B cell (primary cell): ENCODE data around the gene ACP7. TPM values are rescaled to one million over a fixed set of nuclear protein-coding genes. Genes with fewer than 3 reads are reported as not detected.

Experiments
- ATAC-seq: fragments of 200-7000 bp; cut with Tn5 transposase; one replicate; pipeline ENCODE4 v1.10.0; 2021; ENCODE audit warnings: low read depth, mild to moderate bottlenecking, moderate number of reproducible peaks, moderate library complexity
- CTCF ChIA-PET: fragments of 350-600 bp; sonication (Branson Sonifier 250); formaldehyde crosslinking; loops from one replicate; lab custom pipeline; 2021; ENCODE audit warnings: antibody characterized with exemption, inconsistent platforms; lab: Charles Lee
- POLR2A ChIA-PET: fragments of 350-600 bp; sonication (Branson Sonifier 250); formaldehyde crosslinking; loops from one replicate; lab custom pipeline; 2021; ENCODE audit warnings: antibody characterized with exemption; lab: Charles Lee
- DNase-seq: peaks from one replicate; pipeline ENCODE4 v3.0.0; 2013
- H2AFZ ChIP-seq: 2 replicates; pipeline ENCODE4 v1.6.1; 2012; ENCODE audit warnings: mild to moderate bottlenecking, low read depth, low read length; ENCODE audit not compliant: insufficient read depth, poor library complexity, severe bottlenecking
- H3K27ac ChIP-seq, 2 donors: 1 replicate in 1 of 2; 2 replicates in 1 of 2; pipeline ENCODE4 v1.5.1; 2012 to 2013; ENCODE audit warnings: low read length in 2 of 2, mild to moderate bottlenecking in 2 of 2, moderate library complexity in 1 of 2
- H3K27me3 ChIP-seq, 4 experiments: fragments of 200-600 bp in 1 of 4; sonication (generic) in 1 of 4; replicated peaks in 1 of 4; 1 replicate in 2 of 4; 2 replicates in 2 of 4; pipeline versions ENCODE4 v1.6.1 to v1.7.0; 2013 to 2016; ENCODE audit warnings: low read length in 3 of 4, mild to moderate bottlenecking in 2 of 4, mixed read lengths in 1 of 4, moderate library complexity in 1 of 4; ENCODE audit not compliant: insufficient read depth in 4 of 4, control insufficient read depth in 3 of 4; ENCODE audit errors: control extremely low read depth in 1 of 4
- H3K36me3 ChIP-seq, 2 experiments: replicated peaks in 1 of 2; 1 replicate in 1 of 2; 2 replicates in 1 of 2; pipeline versions ENCODE4 v1.6.1 to v1.7.1; 2013; ENCODE audit warnings: low read length in 1 of 2; ENCODE audit not compliant: insufficient read depth in 2 of 2, control insufficient read depth in 1 of 2; ENCODE audit errors: control extremely low read depth in 1 of 2, extremely low read depth in 1 of 2
- H3K4me1 ChIP-seq, 2 donors: fragments of 200-600 bp in 1 of 2; sonication (generic) in 1 of 2; 1 replicate in 1 of 2; 2 replicates in 1 of 2; pipeline versions ENCODE4 v1.5.1 to v1.6.1; 2013 to 2017; ENCODE audit warnings: low read length in 2 of 2; ENCODE audit not compliant: control insufficient read depth in 2 of 2, insufficient read depth in 2 of 2
- H3K4me2 ChIP-seq: replicated peaks from 2 replicates; pipeline ENCODE3; 2012; ENCODE audit warnings: mild to moderate bottlenecking, low read depth, low read length; ENCODE audit not compliant: poor library complexity, severe bottlenecking
- H3K4me3 ChIP-seq, 5 experiments: fragments of 200-600 bp in 1 of 5; sonication (generic) in 1 of 5; 1 replicate in 3 of 5; 2 replicates in 2 of 5; pipeline versions ENCODE4 v1.5.1 to v1.7.0; 2011 to 2016; ENCODE audit warnings: low read length in 4 of 5, mild to moderate bottlenecking in 4 of 5, low read depth in 2 of 5, control low read depth in 1 of 5, moderate library complexity in 1 of 5; ENCODE audit not compliant: insufficient read depth in 1 of 5; ENCODE audit errors: control extremely low read depth in 1 of 5, extremely low read depth in 1 of 5
- H3K79me2 ChIP-seq: fragments of 200-600 bp; sonication (generic); one replicate; pipeline ENCODE4 v1.6.0; 2016; ENCODE audit warnings: low read length; ENCODE audit not compliant: control insufficient read depth, insufficient read depth
- H3K9ac ChIP-seq: fragments of 200-600 bp; sonication (generic); 2 replicates; pipeline ENCODE4 v1.6.1; 2017; ENCODE audit warnings: mild to moderate bottlenecking, low read length, moderate library complexity
- H3K9me3 ChIP-seq, 3 donors: one replicate each; pipeline versions ENCODE4 v1.6.1 to v1.7.1; 2013; ENCODE audit warnings: low read length in 2 of 3; ENCODE audit not compliant: control insufficient read depth in 2 of 3, insufficient read depth in 1 of 3; ENCODE audit errors: control extremely low read depth in 1 of 3
- H4K20me1 ChIP-seq: 2 replicates; pipeline ENCODE4 v1.6.0; 2012; ENCODE audit warnings: mild to moderate bottlenecking, low read length; ENCODE audit not compliant: insufficient read depth, control insufficient read depth, poor library complexity, severe bottlenecking
- H3K27ac Mint-ChIP-seq: one replicate; pipeline ENCODE4 v1.8.0; 2021; ENCODE audit warnings: mixed read lengths
- H3K27me3 Mint-ChIP-seq: one replicate; pipeline ENCODE4 v1.8.0; 2021; ENCODE audit warnings: mixed read lengths
- H3K4me1 Mint-ChIP-seq: one replicate; pipeline ENCODE4 v1.8.0; 2021; ENCODE audit warnings: mixed read lengths
- H3K4me3 Mint-ChIP-seq: one replicate; pipeline ENCODE4 v1.8.0; 2021; ENCODE audit warnings: mixed read lengths
- H3K9me3 Mint-ChIP-seq: one replicate; pipeline ENCODE4 v1.8.0; 2022; ENCODE audit warnings: mixed read lengths; ENCODE audit not compliant: insufficient read depth
- CTCF ChIP-seq: fragments of 200-600 bp; IDR thresholded peaks from one replicate; pipeline ENCODE4 v1.8.0; 2022; ENCODE audit warnings: antibody characterized with exemption, mild to moderate bottlenecking
- EZH2 ChIP-seq: IDR thresholded peaks from 2 replicates; pipeline ENCODE4 v1.6.1; 2012; ENCODE audit warnings: borderline replicate concordance, low read depth, mild to moderate bottlenecking, moderate library complexity, low read length; ENCODE audit not compliant: insufficient read depth, poor library complexity, severe bottlenecking
- WGBS: methylation state at CpG from one replicate; pipeline ENCODE4 v1.1.5; 2013; ENCODE audit warnings: missing lambda C conversion rate; ENCODE audit not compliant: insufficient coverage; 5-methylcytosine and 5-hydroxymethylcytosine counted together
- intact Hi-C: fragments of 100-400 bp; cut with micrococcal nuclease; formaldehyde crosslinking; loops from one replicate; pipeline ENCODE4 v1.10.0; 2022
- polyA plus RNA-seq: library from polyadenylated mRNA; depleted of rRNA; stranded (reverse); fragments of >200 nt; gene quantifications from 2 replicates; pipeline ENCODE4 v1.2.3, GENCODE V29; 2012
- total RNA-seq, 2 donors: library from RNA; stranded (reverse); fragments of 120-200 nt in 1 of 2; gene quantifications; 1 replicate in 1 of 2; 2 replicates in 1 of 2; pipeline versions ENCODE4 v1.2.3 to v1.2.4, GENCODE V29; 2013 to 2022

The ACP7 gene
- total and polyA plus RNA-seq, 2 donors (not counting 1 experiment from before 2014, with no cell fraction given), result not detected

GRCh38 chr19:39122934-39123731 lies 39.0 kb downstream of the ACP7 start:
- Histone ChIP-seq H3K4me1 (peaks cover 0 to 22% of the 10 kb centered on the region in 2 donors), H4K20me1 (no peaks in the 10 kb centered on the region), H3K27ac (no peak overlapping the region), H3K79me2 (peaks cover 17% of the 10 kb centered on the region), H3K9ac (no peak overlapping the region), H2AFZ (no peak overlapping the region), H3K4me2 (no peak overlapping the region), H3K27me3 (peaks cover 0 to 4% (median 2%) of the 10 kb centered on the region in 4 experiments), H3K9me3 (no peaks in the 10 kb centered on the region), H3K4me3 (no peak overlapping the region), H3K36me3 (no peaks in the 10 kb centered on the region)
- TF ChIP-seq EZH2 (no peak), CTCF (no peak)
- ATAC-seq, result no peak
- peak overlapping the region; percentile 23 for H3K4me3 Mint-ChIP-seq
- H3K27ac Mint-ChIP-seq, result no peak overlapping the region
- no peaks in the 10 kb centered on the region for H3K9me3 Mint-ChIP-seq
- peaks cover 31% of the 10 kb centered on the region for H3K4me1 Mint-ChIP-seq
- intact Hi-C loops, result loop anchor here (1.0 kb wide), 2 partner anchors 205 to 274 kb away; no protein-coding TSS in a partner anchor
- CTCF ChIA-PET, result interaction anchor here (0.7 to 3.8 kb wide), 22 partner anchors 10 to 550 kb away, joined by 3 to 66 read pairs (median 4); partner anchors contain the start of genes DLL3, EID2B, MED29 and PAF1
- POLR2A ChIA-PET, result interaction anchor here (1.0 kb wide), 1 partner anchor 268 kb away, joined by 4 read pairs; the partner anchor contains the start of genes MED29 and PAF1
- DNase-seq, result no peak
- 93% methylated on average over 15 of the region's 18 CpGs for WGBS
- H3K27me3 Mint-ChIP-seq, result peaks cover 8% of the 10 kb centered on the region
